ENCODE measurements around the gene LNX2. TPM values are rescaled to one million over a fixed set of nuclear protein-coding genes. Genes with fewer than 3 reads are reported as not detected.

LNX2 gene
- total and polyA plus RNA-seq, 5 experiments from 2014 or later = 2.5 to 10.8 (median 3.1) TPM

- DNase-seq (no peak), ATAC-seq (no peak)
- Mint-ChIP-seq H3K27ac (peak overlapping the region in 1 of 10 donors; percentile 51), H3K36me3 (no peaks in the 10 kb centered on the region), H3K4me3 (no peak overlapping the region), H3K9me3 (no peaks in the 10 kb centered on the region), H3K4me1 (peaks cover 9 to 12% (median 11%) of the 10 kb centered on the region in 4 donors), H3K27me3 (no peaks in the 10 kb centered on the region)
- POLR2A ChIA-PET = no interaction called here
Observed at GRCh38 chr13:27536361-27537101, 83.8 kb downstream of the LNX2 start.

GRCh38 chr13:27535546-27535945 lies 84.8 kb downstream of the LNX2 start:
- no peak for DNase-seq
- Mint-ChIP-seq H3K27ac (peak overlapping the region in 1 of 10 donors; percentile 32), H3K9me3 (no peaks in the 10 kb centered on the region), H3K4me1 (peaks cover 9 to 12% (median 11%) of the 10 kb centered on the region in 4 donors), H3K36me3 (no peaks in the 10 kb centered on the region), H3K27me3 (peaks cover 0 to 8% (median 0%) of the 10 kb centered on the region in 5 donors), H3K4me3 (no peak overlapping the region)
- ATAC-seq = no peak
- POLR2A ChIA-PET = no interaction called here

- H3K36me3 Mint-ChIP-seq = no peaks in the 10 kb centered on the region
- no peak for DNase-seq
- no peak for ATAC-seq
- H3K27me3 Mint-ChIP-seq = peaks cover 0 to 9% (median 0%) of the 10 kb centered on the region in 5 donors
- no peak overlapping the region for H3K4me3 Mint-ChIP-seq
- H3K27ac Mint-ChIP-seq = no peak overlapping the region
- POLR2A ChIA-PET = no interaction called here
- H3K9me3 Mint-ChIP-seq = no peaks in the 10 kb centered on the region
- H3K4me1 Mint-ChIP-seq = peaks cover 9 to 12% (median 11%) of the 10 kb centered on the region in 4 donors
Observed at GRCh38 chr13:27534981-27535380, 85.3 kb downstream of the LNX2 start.

- no peak for DNase-seq
- Mint-ChIP-seq H3K27me3 (peaks cover 0 to 9% (median 0%) of the 10 kb centered on the region in 5 donors), H3K9me3 (no peaks in the 10 kb centered on the region), H3K36me3 (no peaks in the 10 kb centered on the region), H3K4me1 (peaks cover 9 to 16% (median 11%) of the 10 kb centered on the region in 4 donors), H3K4me3 (no peak overlapping the region), H3K27ac (no peak overlapping the region)
- ATAC-seq = no peak
- POLR2A ChIA-PET = no interaction called here
Observed at GRCh38 chr13:27534108-27534980, 86.0 kb downstream of the LNX2 start.

GRCh38 chr13:27533155-27533643 lies 87.1 kb downstream of the LNX2 start:
- H3K27ac Mint-ChIP-seq = peak overlapping the region in 1 of 10 donors; percentile 37
- H3K9me3 Mint-ChIP-seq = peaks cover 0 to 2% (median 0%) of the 10 kb centered on the region in 9 donors
- peak overlapping the region in 7 of 10 donors; percentile 11 to 65 (median 26) for H3K4me3 Mint-ChIP-seq
- POLR2A ChIA-PET = no interaction called here
- H3K27me3 Mint-ChIP-seq = peaks cover 0 to 9% (median 3%) of the 10 kb centered on the region in 5 donors
- DNase-seq (peak in 9 of 10 donors; percentile 21 to 69 (median 36)), ATAC-seq (peak; percentile 64 to 84)
- peaks cover 9 to 19% (median 11%) of the 10 kb centered on the region in 4 donors for H3K4me1 Mint-ChIP-seq
- H3K36me3 Mint-ChIP-seq = peaks cover 0 to 2% (median 0%) of the 10 kb centered on the region in 3 donors

GRCh38 chr13:27528908-27529307 lies 91.4 kb downstream of the LNX2 start:
- DNase-seq (no peak), ATAC-seq (no peak)
- H3K36me3 Mint-ChIP-seq = peaks cover 0 to 2% (median 0%) of the 10 kb centered on the region in 3 donors
- peaks cover 9 to 19% (median 11%) of the 10 kb centered on the region in 4 donors for H3K4me1 Mint-ChIP-seq
- H3K9me3 Mint-ChIP-seq = peaks cover 0 to 6% (median 0%) of the 10 kb centered on the region in 9 donors
- H3K27ac Mint-ChIP-seq = no peak overlapping the region
- no peak overlapping the region for H3K4me3 Mint-ChIP-seq
- POLR2A ChIA-PET = no interaction called here
- peaks cover 0 to 9% (median 3%) of the 10 kb centered on the region in 5 donors for H3K27me3 Mint-ChIP-seq

- H3K4me3 Mint-ChIP-seq = no peak overlapping the region
- POLR2A ChIA-PET = no interaction called here
- H3K27me3 Mint-ChIP-seq = peaks cover 0 to 9% (median 3%) of the 10 kb centered on the region in 5 donors
- ATAC-seq (no peak), DNase-seq (no peak)
- peaks cover 0 to 19% (median 6%) of the 10 kb centered on the region in 4 donors for H3K4me1 Mint-ChIP-seq
- H3K9me3 Mint-ChIP-seq = peaks cover 0 to 6% (median 0%) of the 10 kb centered on the region in 9 donors
- H3K27ac Mint-ChIP-seq = no peak overlapping the region
- peaks cover 0 to 2% (median 0%) of the 10 kb centered on the region in 3 donors for H3K36me3 Mint-ChIP-seq
Observed at GRCh38 chr13:27526516-27526915, 93.8 kb downstream of the LNX2 start.

GRCh38 chr13:27524981-27525975 lies 95.1 kb downstream of the LNX2 start:
- H3K9me3 Mint-ChIP-seq = peaks cover 0 to 6% (median 0%) of the 10 kb centered on the region in 9 donors
- H3K27ac Mint-ChIP-seq = no peak overlapping the region
- ATAC-seq = no peak
- POLR2A ChIA-PET = interaction anchor here (2.0 kb wide), 1 partner anchor 101 kb away, joined by 4 read pairs; the partner anchor contains the start of gene GTF3A
- peaks cover 0 to 6% (median 2%) of the 10 kb centered on the region in 5 donors for H3K27me3 Mint-ChIP-seq
- no peak for DNase-seq
- no peak overlapping the region for H3K4me3 Mint-ChIP-seq
- H3K4me1 Mint-ChIP-seq = peaks cover 0 to 19% (median 6%) of the 10 kb centered on the region in 4 donors
- H3K36me3 Mint-ChIP-seq = peaks cover 0 to 2% (median 0%) of the 10 kb centered on the region in 3 donors

- Mint-ChIP-seq H3K4me3 (no peak overlapping the region), H3K4me1 (peaks cover 0 to 13% (median 6%) of the 10 kb centered on the region in 4 donors), H3K9me3 (peaks cover 0 to 6% (median 0%) of the 10 kb centered on the region in 9 donors), H3K27ac (peak overlapping the region in 1 of 10 donors; percentile 27), H3K27me3 (peaks cover 0 to 6% (median under 1%) of the 10 kb centered on the region in 5 donors), H3K36me3 (peaks cover 0 to 2% (median 0%) of the 10 kb centered on the region in 3 donors)
- ATAC-seq = peak in 1 of 2 donors; percentile 27
- POLR2A ChIA-PET = interaction anchor here (2.0 kb wide), 1 partner anchor 99 kb away, joined by 4 read pairs; the partner anchor contains the start of gene GTF3A
- no peak for DNase-seq
Observed at GRCh38 chr13:27523346-27524073, 96.8 kb downstream of the LNX2 start.

GRCh38 chr13:27522847-27523246 lies 97.5 kb downstream of the LNX2 start:
- Mint-ChIP-seq H3K27ac (peak overlapping the region in 1 of 10 donors; percentile 27), H3K9me3 (peaks cover 0 to 2% (median 0%) of the 10 kb centered on the region in 9 donors), H3K36me3 (no peaks in the 10 kb centered on the region), H3K27me3 (peaks cover 0 to 9% (median 0%) of the 10 kb centered on the region in 5 donors), H3K4me1 (peaks cover 0 to 13% (median 6%) of the 10 kb centered on the region in 4 donors), H3K4me3 (no peak overlapping the region)
- ATAC-seq (no peak), DNase-seq (no peak)
- POLR2A ChIA-PET = no interaction called here

- Mint-ChIP-seq H3K4me1 (no peaks in the 10 kb centered on the region), H3K27ac (no peak overlapping the region), H3K4me3 (no peak overlapping the region), H3K27me3 (peaks cover 4 to 38% (median 13%) of the 10 kb centered on the region in 5 donors), H3K36me3 (peaks cover 0 to 4% (median 0%) of the 10 kb centered on the region in 3 donors), H3K9me3 (peaks cover 0 to 2% (median 0%) of the 10 kb centered on the region in 9 donors)
- no peak for DNase-seq
- no peak for ATAC-seq
- POLR2A ChIA-PET = no interaction called here
Observed at GRCh38 chr13:27516103-27516502, 104.2 kb downstream of the LNX2 start.
